NB4 (cell line): ENCODE results near the gene KTN1.

Source experiments
- DNase-seq: peaks from one replicate; pipeline ENCODE4 v3.0.0; 2010; ENCODE audit warnings: low read depth
- H3K4me3 ChIP-seq: one replicate; pipeline ENCODE4 v1.5.1; 2011; ENCODE audit warnings: mild to moderate bottlenecking, low read depth, low read length, moderate library complexity
- MYC ChIP-seq: IDR thresholded peaks from 2 replicates; pipeline ENCODE4 v1.6.1; 2011; ENCODE audit warnings: low read depth, low read length
- POLR2A ChIP-seq: IDR thresholded peaks from 2 replicates; pipeline ENCODE4 v1.6.1; 2011; ENCODE audit warnings: mild to moderate bottlenecking; ENCODE audit not compliant: insufficient read length; ENCODE audit errors: extremely low read depth
- TF ChIP-seq, protein P1 (sequence below): IDR thresholded peaks from one replicate; pipeline ENCODE4 v1.5.1; 2012; ENCODE audit warnings: low read depth, low read length
- TF ChIP-seq, protein P2 (sequence below): IDR thresholded peaks from 2 replicates; pipeline ENCODE4 v1.6.1; 2011; ENCODE audit warnings: low read depth, low read length

Gene KTN1

DNA sequence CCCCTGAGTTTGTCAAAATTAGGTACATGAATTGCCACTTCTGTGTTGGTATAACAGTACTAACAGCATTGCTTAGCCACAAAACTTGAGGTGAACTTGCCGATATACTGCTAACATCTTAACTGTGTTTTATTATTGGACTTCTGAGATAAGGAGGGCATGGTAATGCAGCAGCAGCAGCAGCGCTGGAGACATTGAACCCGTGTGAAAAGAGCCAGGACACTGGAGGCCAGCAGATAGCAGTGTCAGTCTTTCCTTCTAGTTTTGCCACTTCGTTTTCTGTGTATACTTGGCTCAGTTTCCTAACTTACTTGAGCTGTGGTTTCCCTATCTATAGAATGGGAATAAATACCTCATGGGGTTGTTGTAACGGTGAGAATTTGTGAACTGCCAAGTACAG lies 82.7 kb downstream of the KTN1 start:
- DNase-seq = no peak
- no peak overlapping the region for H3K4me3 ChIP-seq
- TF ChIP-seq POLR2A (no peak), MYC (no peak)
- TF ChIP-seq, protein P1, sequence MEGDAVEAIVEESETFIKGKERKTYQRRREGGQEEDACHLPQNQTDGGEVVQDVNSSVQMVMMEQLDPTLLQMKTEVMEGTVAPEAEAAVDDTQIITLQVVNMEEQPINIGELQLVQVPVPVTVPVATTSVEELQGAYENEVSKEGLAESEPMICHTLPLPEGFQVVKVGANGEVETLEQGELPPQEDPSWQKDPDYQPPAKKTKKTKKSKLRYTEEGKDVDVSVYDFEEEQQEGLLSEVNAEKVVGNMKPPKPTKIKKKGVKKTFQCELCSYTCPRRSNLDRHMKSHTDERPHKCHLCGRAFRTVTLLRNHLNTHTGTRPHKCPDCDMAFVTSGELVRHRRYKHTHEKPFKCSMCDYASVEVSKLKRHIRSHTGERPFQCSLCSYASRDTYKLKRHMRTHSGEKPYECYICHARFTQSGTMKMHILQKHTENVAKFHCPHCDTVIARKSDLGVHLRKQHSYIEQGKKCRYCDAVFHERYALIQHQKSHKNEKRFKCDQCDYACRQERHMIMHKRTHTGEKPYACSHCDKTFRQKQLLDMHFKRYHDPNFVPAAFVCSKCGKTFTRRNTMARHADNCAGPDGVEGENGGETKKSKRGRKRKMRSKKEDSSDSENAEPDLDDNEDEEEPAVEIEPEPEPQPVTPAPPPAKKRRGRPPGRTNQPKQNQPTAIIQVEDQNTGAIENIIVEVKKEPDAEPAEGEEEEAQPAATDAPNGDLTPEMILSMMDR = no peak
- TF ChIP-seq, protein P2, sequence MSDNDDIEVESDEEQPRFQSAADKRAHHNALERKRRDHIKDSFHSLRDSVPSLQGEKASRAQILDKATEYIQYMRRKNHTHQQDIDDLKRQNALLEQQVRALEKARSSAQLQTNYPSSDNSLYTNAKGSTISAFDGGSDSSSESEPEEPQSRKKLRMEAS = no peak

DNA sequence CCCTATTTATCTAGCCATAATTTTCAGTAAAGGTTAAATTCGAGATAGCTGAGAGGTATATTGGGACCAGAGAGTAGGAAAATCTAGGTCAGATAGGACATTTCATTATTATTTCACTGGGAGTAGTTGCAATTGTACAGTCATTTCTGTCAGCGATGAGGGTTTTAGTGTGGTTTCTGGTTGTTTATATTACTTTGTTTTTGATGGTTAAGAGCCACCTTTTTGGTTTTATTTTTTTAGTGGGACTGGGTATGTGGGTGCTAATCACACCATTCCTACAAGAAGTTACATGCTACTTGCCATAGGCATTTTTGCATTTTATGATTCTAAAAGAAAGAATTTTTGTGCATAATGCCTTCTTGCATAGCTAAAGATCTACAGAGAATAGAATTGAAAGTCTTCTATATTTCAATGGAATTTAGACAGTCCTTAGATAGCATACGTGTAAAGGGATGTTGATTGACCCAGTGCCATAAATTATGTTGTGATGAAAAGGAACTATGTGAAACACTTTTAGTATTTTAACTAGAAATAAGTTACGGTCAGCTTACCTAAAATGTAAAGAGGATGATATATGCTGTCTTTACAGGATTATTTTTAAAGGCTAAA lies 85.2 kb downstream of the KTN1 start:
- H3K4me3 ChIP-seq = no peak overlapping the region
- TF ChIP-seq, protein P1 = no peak
- no peak for TF ChIP-seq MYC
- DNase-seq = no peak

DNA sequence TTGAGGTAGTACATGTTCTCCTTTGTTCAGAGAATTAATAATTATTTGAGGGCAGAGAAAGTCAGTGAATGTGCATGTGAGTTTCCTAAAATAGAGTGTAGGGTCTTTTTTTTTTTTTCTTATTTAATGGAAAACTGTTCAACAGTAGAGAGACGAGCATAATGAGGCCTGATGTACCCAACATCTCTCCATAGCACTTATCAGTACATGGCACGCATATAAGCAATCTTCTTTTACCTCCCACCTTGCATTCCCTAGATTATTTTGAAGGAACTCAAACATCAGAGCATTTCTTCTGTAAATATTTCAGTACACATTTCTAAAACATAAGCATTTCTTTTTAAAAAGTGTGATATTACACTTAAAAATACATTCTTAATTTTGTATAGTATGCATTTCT lies 87.8 kb downstream of the KTN1 start:
- TF ChIP-seq, protein P2 = no peak
- TF ChIP-seq MYC (no peak), POLR2A (no peak)
- TF ChIP-seq, protein P1 = no peak
- no peak for DNase-seq

DNA sequence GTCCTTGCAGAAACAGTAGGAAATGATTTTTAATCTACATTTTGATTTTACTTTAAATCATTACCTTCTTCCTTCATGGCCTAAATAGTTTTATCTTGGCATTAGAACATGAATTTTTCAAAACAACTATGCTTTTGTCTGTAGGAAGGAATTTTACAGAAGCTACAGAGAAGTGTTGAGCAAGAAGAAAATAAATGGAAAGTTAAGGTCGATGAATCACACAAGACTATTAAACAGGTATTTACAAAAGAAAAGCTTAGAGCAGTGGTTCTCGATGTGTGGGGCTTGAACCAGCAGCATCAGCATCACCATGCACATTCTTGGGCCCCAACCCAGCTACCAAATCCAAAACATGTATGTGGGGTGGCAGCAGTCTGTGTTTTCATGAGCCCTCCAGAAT lies 91.6 kb downstream of the KTN1 start:
- H3K4me3 ChIP-seq = no peak overlapping the region
- DNase-seq = no peak
- TF ChIP-seq POLR2A (no peak), MYC (no peak)
- TF ChIP-seq, protein P2 = no peak
- TF ChIP-seq, protein P1 = no peak

More for the DNA sequence above, 87.8 kb downstream of the KTN1 start:
- no peak overlapping the region for H3K4me3 ChIP-seq

DNA sequence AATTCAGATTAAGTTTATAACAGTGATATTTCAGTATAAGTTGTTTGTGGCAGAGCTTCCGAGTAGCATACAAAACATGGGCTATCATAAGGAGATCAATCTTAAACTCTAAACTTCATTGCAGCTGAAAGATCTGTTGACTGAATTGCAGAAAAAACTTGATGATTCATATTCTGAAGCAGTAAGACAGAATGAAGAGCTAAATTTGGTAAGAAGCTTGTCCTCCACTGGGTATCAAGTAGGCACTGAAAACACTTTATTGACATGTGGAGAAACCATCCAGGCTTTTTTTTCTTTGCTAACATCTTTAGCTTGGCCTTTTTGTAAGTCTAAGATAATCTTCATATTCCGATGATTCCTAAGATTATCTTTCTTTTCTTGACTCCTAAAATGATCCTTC lies 93.0 kb downstream of the KTN1 start:
- DNase-seq = no peak
- no peak overlapping the region for H3K4me3 ChIP-seq
- TF ChIP-seq, protein P1 = no peak
- TF ChIP-seq MYC (no peak), POLR2A (no peak)
- TF ChIP-seq, protein P2 = no peak

DNA sequence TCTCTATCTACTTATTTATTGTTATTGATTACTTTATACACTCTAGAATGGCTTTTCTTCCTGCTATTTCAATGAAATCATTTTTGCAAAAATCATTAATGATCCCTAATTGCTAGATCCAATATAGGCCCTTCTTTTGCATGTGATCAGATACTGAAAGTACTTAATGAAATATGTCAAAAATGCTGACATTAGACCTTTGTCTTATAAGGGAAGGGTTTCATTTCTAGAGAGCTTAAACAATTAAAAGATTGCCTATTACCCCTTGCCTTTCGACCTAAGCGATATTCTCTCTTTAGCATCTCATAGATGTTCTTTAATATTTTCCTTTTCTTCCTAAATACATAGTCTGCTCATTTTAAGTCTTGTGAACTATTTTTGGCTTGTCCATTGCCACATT lies 101.1 kb downstream of the KTN1 start:
- TF ChIP-seq, protein P2 = no peak
- TF ChIP-seq, protein P1 = no peak
- TF ChIP-seq MYC (no peak), POLR2A (no peak)

More for the DNA sequence above, 101.1 kb downstream of the KTN1 start:
- H3K4me3 ChIP-seq = no peak overlapping the region
- DNase-seq = no peak
